Renal cortical epithelial cell (primary cell): ENCODE results near the gene ZBTB8OS. TPM values are rescaled to one million over a fixed set of nuclear protein-coding genes. Genes with fewer than 3 reads are reported as not detected.
"Not testable (repeated sequence)": the region's sequence is repeated elsewhere in the genome, so short reads cannot be mapped to it uniquely, and the experiment has no call there.

ENCODE experiments used
- DNase-seq: peaks from one replicate; pipeline ENCODE4 v3.0.0-alpha.2; 2011; ENCODE audit warnings: low read depth
- total RNA-seq: library from RNA; depleted of rRNA; stranded (reverse); fragments of >200 nt; gene quantifications from 2 replicates; pipeline ENCODE4 v1.2.3, GENCODE V29; 2014

ZBTB8OS gene
- total RNA-seq: 50.9 and 51.1 TPM in 2 replicates

DNA sequence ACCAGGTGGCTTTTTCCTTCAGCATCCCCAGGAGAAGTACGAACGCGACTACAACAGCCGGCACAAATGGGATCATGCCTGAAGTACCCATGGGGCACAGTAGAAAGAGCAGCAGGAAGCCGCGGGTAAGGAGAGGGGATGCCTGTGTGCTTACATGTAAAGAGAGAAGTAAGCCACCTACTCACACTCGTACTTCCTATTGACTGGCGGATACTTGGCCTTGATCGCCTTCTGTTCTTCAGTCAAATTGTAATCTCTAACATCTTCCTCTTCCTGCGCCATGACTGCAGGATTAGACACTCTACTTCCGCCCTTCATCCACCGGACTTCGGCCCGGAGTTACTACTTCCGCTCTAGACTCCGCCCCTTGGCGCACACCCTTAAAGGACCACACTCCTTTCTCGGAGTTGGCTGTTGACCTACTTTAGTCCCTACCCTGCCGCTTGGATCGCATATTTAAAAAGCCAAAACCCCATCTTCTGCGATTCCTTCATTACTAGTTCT, at the start of gene ZBTB8OS:
Gene ZBTB8OS, minus strand, starts transcription at position 303 of the 504 bp plus-strand sequence. Its CDS starts 21 bp downstream, at position 282.
- peak; percentile 91 for DNase-seq

DNA sequence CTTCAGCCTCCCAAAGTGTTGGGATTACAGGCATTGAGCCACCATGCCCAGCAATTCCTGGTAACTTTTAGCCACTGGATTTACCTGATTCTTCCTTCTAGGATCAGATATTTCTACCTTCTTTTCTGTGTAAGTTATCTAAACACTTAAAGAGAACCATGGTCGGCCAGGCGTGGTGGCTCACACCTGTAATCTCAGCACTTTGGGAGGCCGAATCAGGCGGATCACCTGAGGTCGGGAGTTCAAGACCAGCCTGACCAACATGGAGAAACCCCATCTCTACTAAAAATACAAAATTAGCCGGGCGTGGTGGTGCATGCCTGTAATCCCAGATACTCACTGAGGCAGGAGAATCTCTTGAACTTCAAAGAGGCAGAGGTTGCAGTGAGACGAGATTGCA, 46.6 kb upstream of the ZBTB8OS start:
- not testable (repeated sequence) for DNase-seq

GRCh38 chr1:32696041-32696440, 45.7 kb upstream of the ZBTB8OS start:
- no peak for DNase-seq

GRCh38 chr1:32695098-32695904, 45.0 kb upstream of the ZBTB8OS start:
- peak; percentile 80 for DNase-seq

DNA sequence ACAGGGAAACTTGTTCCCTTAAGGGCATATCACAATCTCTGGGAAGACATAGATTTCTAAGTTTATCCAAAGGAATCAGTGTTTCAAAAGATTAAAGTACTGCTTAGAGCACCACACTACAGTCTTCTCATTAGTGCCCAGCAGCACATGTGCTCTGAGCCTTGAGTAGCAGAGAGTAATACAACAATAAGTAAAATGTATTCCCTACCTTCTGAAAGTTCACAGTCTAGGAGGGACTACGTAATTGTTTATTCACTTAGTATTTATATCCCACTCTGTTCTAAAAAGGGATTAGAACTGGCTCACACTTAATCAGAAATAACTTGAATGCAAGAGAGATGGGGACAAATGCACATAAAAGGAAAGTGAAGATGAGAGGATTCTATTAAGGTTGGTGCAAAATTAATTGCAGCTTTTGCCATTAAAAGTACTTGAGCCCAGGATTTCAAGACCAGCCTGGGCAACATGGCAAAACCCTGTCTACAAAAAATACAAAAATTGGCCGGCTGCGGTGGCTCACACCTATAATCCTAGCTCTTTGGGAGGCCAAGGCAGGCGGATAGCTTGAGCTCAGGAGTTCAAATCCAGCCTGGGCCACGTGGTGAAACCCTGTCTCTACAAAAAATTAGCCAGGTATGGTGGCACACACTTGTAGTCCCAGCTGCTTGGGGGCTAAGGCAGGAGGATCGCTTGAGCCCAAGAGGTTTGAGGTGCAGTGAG, 43.3 kb upstream of the ZBTB8OS start:
- no peak for DNase-seq

- no peak for DNase-seq
Observed at GRCh38 chr1:32686387-32686786, 36.0 kb upstream of the ZBTB8OS start.

DNA sequence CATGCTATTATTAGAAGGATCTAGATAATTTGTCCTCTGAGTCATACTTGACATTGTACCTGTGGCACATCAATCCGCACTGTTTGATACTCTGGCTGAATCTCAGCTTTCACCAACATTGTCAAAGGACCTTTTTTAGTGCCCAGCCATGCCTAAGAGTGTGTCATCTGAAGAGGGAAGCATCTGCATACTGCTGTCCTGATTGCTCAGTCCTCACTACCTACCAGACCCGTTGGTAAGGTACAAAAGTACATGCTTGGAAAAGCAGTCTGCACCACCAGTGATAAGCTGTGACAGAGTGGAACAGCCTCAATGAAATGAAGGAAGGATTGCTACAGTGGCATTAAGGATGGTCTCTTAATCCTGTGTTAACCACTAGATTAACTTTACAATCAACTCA, 35.1 kb upstream of the ZBTB8OS start:
- no peak for DNase-seq

GRCh38 chr1:32684167-32684811, 33.9 kb upstream of the ZBTB8OS start:
- no peak for DNase-seq

GRCh38 chr1:32683397-32683796, 33.0 kb upstream of the ZBTB8OS start:
- no peak for DNase-seq

- DNase-seq: no peak
Observed at GRCh38 chr1:32681999-32682398, 31.6 kb upstream of the ZBTB8OS start.

DNA sequence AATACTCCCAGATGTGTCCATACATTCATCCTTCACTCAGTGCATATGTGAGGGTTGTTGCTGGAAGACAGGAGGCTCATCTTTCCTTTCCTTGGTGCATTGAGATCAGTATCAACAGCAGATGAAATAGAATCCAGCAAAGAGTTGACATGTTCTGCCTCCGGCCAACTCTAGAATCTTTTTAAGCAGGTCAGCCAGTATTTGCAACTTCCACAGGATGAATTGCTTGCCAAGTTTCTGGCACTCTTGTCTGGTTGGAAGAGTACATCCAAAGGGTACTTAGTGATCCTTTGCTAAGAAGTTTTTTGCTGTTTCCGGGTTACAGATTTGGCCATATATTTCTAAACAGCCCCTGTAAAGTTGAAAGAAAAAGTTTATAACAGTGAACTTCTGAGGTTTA, 31.2 kb upstream of the ZBTB8OS start:
- no peak for DNase-seq

GRCh38 chr1:32680642-32681041, 30.3 kb upstream of the ZBTB8OS start:
- DNase-seq: no peak

DNA sequence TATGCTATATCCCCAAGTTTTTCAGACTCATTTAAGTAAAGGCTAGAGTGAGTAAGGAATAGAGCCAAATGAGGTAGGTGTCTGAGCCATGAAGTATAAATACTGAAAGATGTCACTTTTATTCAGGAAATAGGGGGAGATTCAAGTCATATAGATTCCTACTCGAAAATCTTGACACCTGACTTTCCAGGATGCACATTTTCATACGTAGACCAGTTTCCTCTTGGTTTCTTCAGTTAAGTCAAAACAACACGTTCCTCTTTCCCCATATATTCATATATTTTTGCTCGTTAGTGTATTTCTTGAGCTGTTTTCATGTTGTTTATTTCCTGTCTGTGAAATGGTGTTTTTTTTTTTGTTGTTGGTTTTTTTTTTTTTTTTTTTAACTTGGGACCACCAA, 29.6 kb upstream of the ZBTB8OS start:
- DNase-seq: not testable (repeated sequence)

DNA sequence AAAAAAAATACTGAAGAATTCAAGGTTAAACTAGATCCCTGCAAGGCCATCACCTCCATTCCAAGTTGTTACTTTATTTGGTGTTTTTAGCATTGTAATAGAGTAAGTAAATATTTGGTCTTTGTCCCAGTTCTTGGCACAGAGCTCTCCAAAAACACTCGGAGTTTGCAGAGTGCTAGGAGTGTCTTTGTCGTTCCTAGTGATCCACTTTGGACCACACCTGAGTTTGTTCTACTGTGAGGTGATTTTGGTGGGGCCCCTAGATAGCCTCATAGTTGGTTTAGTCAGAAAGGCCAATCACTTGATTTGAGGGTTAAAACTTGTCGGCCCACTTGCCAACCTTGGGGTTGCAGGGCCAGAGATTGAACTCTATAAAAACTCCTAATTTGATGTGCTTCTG, 26.6 kb upstream of the ZBTB8OS start:
- DNase-seq: no peak

GRCh38 chr1:32668716-32669115, 18.4 kb upstream of the ZBTB8OS start:
- DNase-seq: not testable (repeated sequence)

DNA sequence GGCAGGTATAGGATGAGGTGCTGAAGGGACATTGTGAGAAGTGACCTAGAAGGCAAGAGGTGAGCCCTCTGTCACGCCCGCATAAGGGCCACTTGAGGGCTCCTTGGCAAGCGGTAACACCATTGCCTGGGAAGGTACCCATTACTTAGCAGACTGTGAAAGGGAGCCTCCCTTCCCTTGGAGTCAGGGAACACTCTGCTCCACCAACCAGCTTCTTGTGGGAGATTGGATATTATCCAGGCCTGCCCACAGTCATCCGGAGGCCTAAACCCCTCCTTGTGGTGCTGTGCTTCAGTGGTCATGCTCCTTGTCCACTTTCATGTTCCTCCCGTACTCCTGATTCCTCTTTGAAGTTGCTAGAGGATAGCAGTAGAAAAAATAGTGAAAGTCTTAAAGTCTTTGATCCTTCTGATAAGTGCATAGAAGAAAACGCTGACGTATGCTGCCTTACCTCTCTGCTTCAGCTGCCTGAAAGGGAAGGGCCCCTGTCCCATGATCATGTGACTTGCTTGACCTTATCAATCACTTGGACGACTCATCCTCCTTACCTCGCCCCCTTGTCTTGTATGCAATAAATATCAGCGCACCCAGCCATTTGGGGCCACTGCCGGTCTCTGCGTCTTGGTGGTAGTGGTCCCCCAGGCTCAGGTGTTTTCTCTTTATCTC, 16.7 kb upstream of the ZBTB8OS start:
- DNase-seq: peak; percentile 73

DNA sequence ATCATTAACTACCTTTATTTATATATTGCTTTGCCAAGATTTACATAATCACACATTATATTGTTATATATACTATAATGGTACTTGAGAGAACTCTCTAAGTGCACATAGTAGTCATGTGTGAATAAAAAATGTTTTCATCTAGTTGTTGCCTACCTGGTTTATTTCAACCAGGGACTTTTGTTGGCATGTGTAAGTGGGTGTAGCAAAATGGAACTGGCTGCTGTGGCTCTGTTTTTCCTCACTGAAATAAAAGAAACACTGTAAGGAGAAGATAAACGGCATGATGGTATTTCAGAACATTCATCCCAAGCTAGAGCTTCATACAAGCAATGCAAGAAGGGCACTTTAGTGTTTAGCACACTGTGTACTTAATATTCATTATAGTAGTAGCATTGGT, 15.6 kb upstream of the ZBTB8OS start:
- no peak for DNase-seq

DNA sequence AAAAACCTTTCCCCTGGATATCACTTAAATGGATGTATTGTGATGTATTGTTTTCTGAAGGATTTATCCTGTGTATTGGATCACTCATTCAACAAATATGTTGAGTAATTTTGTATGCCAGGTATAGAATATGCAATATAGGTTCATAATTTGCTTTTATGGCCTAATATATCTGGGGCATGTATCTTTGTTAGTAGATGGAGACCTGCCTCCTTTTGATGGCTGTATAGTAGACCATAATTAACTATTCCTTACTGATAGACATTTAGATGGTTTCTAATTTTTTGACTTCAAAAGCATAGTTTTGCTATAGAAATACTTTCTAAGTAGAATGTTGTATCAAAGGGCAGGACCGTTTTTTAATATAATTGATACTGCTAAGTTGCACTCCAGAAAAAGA, 9.2 kb upstream of the ZBTB8OS start:
- DNase-seq: no peak

DNA sequence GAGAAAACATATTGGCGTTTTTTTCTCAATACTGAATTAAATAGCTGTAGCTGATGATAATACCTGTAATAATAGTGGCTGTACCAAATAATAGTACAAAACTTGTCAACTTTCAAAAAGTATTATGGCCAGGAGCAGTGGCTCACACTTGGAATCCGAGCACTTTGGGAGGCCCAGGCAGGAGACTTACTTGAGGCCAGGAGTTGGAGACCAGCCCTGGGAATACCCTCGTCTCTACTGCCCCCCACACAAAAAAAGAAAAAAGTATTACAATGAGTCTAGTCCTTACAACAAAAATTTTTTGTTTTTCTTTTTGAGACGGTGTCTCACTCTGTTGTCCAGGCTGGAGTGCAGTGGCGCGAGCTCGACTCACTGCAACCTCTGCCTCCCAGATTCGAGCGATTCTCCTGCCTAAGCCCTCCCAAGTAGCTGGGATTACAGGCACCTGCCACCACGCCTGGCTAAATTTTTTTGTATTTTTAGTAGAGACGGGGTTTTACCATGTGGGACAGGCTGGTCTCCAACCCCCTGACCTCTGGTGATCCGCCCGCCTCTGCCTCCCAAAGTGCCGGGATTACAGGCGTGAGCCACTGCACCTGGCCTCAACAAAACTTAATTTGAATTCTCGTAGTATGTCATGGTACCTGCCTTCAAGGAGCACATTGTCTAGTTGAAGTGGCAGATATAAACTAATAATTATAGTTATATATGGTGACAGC, 2.1 kb upstream of the ZBTB8OS start:
- no peak for DNase-seq

GRCh38 chr1:32651461-32652073, 1.2 kb upstream of the ZBTB8OS start:
- no peak for DNase-seq
